HEK293T (cell line): ENCODE measurements around the gene RAB32.

Experiments used
- CTCF ChIA-PET: fragments of 350-600 bp; formaldehyde crosslinking; extraction: SDS; loops from one replicate; lab custom pipeline; 2021; ENCODE audit warnings: antibody characterized with exemption, inconsistent platforms; lab: Yijun Ruan, JAX
- POLR2A ChIA-PET: fragments of 350-600 bp; formaldehyde crosslinking; extraction: SDS; loops from one replicate; lab custom pipeline; 2020; ENCODE audit warnings: antibody characterized with exemption, inconsistent platforms; lab: Yijun Ruan, JAX
- DNase-seq: peaks from one replicate; pipeline ENCODE4 v3.0.0; 2012; ENCODE audit warnings: mixed read lengths; ENCODE audit errors: extremely low spot score
- ARNT ChIP-seq: fragments of 450-650 bp; IDR thresholded peaks from 2 replicates; pipeline ENCODE4 v1.6.1; 2017; ENCODE audit warnings: mild to moderate bottlenecking
- BHLHE40 ChIP-seq: fragments of 450-650 bp; IDR thresholded peaks from 2 replicates; pipeline ENCODE4 v1.6.1; 2016; ENCODE audit warnings: mild to moderate bottlenecking, moderate library complexity, borderline replicate concordance
- CTBP1 ChIP-seq: fragments of 450-650 bp; IDR thresholded peaks from 2 replicates; pipeline ENCODE4 v1.6.1; 2016; ENCODE audit warnings: borderline replicate concordance
- ELF4 ChIP-seq: fragments of 450-650 bp; IDR thresholded peaks from 2 replicates; pipeline ENCODE4 v1.6.1; 2017; ENCODE audit warnings: antibody characterized with exemption
- FOXA1 ChIP-seq: fragments of 450-650 bp; IDR thresholded peaks from 2 replicates; pipeline ENCODE4 v1.6.1; 2016; ENCODE audit warnings: mild to moderate bottlenecking
- FOXK2 ChIP-seq: fragments of 450-650 bp; IDR thresholded peaks from 2 replicates; pipeline ENCODE4 v1.6.1; 2016; ENCODE audit warnings: mild to moderate bottlenecking
- FOXM1 ChIP-seq: fragments of 450-650 bp; IDR thresholded peaks from 2 replicates; pipeline ENCODE4 v1.6.1; 2017; ENCODE audit warnings: mild to moderate bottlenecking, borderline replicate concordance
- HDGF ChIP-seq: fragments of 450-650 bp; IDR thresholded peaks from 2 replicates; pipeline ENCODE4 v1.6.1; 2017; ENCODE audit warnings: antibody characterized with exemption, borderline replicate concordance
- L3MBTL2 ChIP-seq: fragments of 450-650 bp; conservative IDR thresholded peaks from 2 replicates; pipeline ENCODE4 v1.6.1; 2016; ENCODE audit warnings: mild to moderate bottlenecking
- LEF1 ChIP-seq: fragments of 450-650 bp; IDR thresholded peaks from 2 replicates; pipeline ENCODE4 v1.6.1; 2017; ENCODE audit warnings: mild to moderate bottlenecking, borderline replicate concordance
- NFRKB ChIP-seq: fragments of 450-650 bp; IDR thresholded peaks from 2 replicates; pipeline ENCODE4 v1.6.1; 2016; ENCODE audit warnings: mild to moderate bottlenecking, moderate library complexity
- SP1 ChIP-seq: fragments of 450-650 bp; IDR thresholded peaks from 2 replicates; pipeline ENCODE4 v1.6.1; 2017
- SUZ12 ChIP-seq: fragments of 450-650 bp; IDR thresholded peaks from 2 replicates; pipeline ENCODE4 v1.6.1; 2016; ENCODE audit warnings: mild to moderate bottlenecking
- TARDBP ChIP-seq: fragments of 450-650 bp; IDR thresholded peaks from 2 replicates; pipeline ENCODE4 v1.6.1; 2016
- ZNF384 ChIP-seq: fragments of 450-650 bp; IDR thresholded peaks from 2 replicates; pipeline ENCODE4 v1.6.1; 2016
- TF ChIP-seq, protein P1 (sequence below): fragments of 450-650 bp; IDR thresholded peaks from 2 replicates; pipeline ENCODE4 v1.6.1; 2016

RAB32 gene

GRCh38 chr6:146582857-146583256, 39.2 kb downstream of the RAB32 start:
- no peak for TF ChIP-seq FOXM1
- TF ChIP-seq SUZ12: no peak
- no peak for TF ChIP-seq ARNT
- TF ChIP-seq TARDBP: no peak
- TF ChIP-seq FOXA1: no peak
- TF ChIP-seq ZNF384: no peak
- ChIA-PET CTCF (no interaction called here), POLR2A (no interaction called here)
- no peak for DNase-seq

- no peak for DNase-seq
- ChIA-PET POLR2A (no interaction called here), CTCF (no interaction called here)
- TF ChIP-seq ZNF384 (no peak), SP1 (no peak), ARNT (no peak), HDGF (no peak), BHLHE40 (no peak), FOXA1 (no peak), FOXM1 (no peak), TARDBP (no peak), FOXK2 (no peak), NFRKB (no peak), SUZ12 (no peak), ELF4 (no peak), LEF1 (no peak)
Observed at GRCh38 chr6:146583966-146584365, 40.3 kb downstream of the RAB32 start.

DNA sequence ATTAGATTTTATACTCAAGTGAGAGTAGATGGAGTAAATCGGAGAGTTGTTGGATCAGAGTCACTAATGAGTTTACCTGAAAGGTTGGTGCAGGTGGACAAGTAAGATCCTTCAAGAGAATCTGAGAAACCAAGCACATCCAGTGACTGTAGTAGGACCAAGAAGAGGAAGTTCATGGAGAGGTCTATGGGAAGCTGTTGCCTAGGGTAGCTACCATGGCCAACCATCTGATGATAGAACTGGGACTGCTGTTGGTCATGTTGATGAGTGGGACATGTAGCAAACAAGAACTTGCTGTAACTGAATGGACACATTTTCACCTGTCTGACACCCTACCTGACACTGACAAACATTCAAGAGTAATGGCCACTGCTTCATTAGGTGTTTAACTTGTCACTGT, 43.8 kb downstream of the RAB32 start:
- ChIA-PET POLR2A (no interaction called here), CTCF (no interaction called here)
- no peak for DNase-seq
- no peak for TF ChIP-seq CTBP1

DNA sequence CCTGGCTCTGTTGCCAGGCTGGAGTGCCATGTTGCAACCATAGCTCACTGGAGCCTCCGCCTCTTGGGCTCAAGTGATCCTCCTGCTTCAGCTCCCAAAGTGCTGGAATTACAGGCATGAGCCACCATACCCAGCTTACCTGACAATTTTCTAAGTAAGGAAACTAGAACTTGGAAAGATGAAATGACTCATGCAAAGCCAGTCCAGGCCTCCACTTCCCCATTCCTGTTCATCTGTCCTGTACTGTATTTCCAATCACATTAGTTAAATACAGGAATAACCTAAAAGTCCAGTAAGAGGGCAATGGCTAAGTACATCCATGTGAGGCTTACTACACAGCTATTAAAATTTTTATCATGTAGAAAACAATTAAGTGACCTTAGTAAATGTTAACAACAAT, 46.9 kb downstream of the RAB32 start:
- CTCF ChIA-PET: no interaction called here
- POLR2A ChIA-PET: no interaction called here
- DNase-seq: no peak
- TF ChIP-seq L3MBTL2: no peak
- no peak for TF ChIP-seq FOXK2
- TF ChIP-seq LEF1: no peak
- TF ChIP-seq, protein P1, sequence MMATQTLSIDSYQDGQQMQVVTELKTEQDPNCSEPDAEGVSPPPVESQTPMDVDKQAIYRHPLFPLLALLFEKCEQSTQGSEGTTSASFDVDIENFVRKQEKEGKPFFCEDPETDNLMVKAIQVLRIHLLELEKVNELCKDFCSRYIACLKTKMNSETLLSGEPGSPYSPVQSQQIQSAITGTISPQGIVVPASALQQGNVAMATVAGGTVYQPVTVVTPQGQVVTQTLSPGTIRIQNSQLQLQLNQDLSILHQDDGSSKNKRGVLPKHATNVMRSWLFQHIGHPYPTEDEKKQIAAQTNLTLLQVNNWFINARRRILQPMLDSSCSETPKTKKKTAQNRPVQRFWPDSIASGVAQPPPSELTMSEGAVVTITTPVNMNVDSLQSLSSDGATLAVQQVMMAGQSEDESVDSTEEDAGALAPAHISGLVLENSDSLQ: no peak
- TF ChIP-seq HDGF: no peak
- TF ChIP-seq BHLHE40: no peak
- no peak for TF ChIP-seq FOXA1
- no peak for TF ChIP-seq SUZ12
- no peak for TF ChIP-seq TARDBP
- TF ChIP-seq FOXM1: no peak
- no peak for TF ChIP-seq ARNT
- TF ChIP-seq ELF4: no peak
- no peak for TF ChIP-seq SP1
- no peak for TF ChIP-seq NFRKB

- CTCF ChIA-PET: no interaction called here
- POLR2A ChIA-PET: no interaction called here
- no peak for TF ChIP-seq ELF4
- TF ChIP-seq FOXM1: no peak
- TF ChIP-seq NFRKB: no peak
- TF ChIP-seq TARDBP: no peak
- no peak for TF ChIP-seq L3MBTL2
- no peak for TF ChIP-seq FOXA1
- TF ChIP-seq SP1: no peak
- TF ChIP-seq, protein P1: no peak
- TF ChIP-seq HDGF: no peak
- no peak for TF ChIP-seq ZNF384
- TF ChIP-seq FOXK2: no peak
- TF ChIP-seq CTBP1: no peak
- no peak for TF ChIP-seq LEF1
- no peak for TF ChIP-seq ARNT
- no peak for TF ChIP-seq BHLHE40
- no peak for TF ChIP-seq SUZ12
- no peak for DNase-seq
Observed at GRCh38 chr6:146592451-146592850, 48.8 kb downstream of the RAB32 start.

DNA sequence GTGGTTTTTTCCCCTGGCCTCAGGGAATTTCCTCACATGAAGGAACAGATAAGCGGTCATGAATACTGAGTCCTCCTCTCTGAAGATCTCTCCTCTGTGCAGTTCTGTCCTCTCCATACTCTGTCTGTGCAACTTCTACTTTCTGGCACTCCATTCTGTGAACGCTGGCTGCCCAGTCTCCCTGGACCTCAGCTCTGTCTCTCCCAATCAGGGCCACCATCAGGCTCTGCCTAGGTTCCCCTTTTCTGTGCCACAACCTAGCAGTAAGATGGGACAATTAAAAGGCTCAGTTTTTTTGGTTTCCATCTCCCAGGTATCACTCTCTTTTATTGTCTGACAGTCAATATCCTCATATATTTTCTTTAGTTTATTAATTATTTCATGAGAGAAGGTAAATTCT, 50.4 kb downstream of the RAB32 start:
- ChIA-PET CTCF (no interaction called here), POLR2A (no interaction called here)
- no peak for TF ChIP-seq FOXA1
- TF ChIP-seq, protein P1: no peak
- no peak for TF ChIP-seq ZNF384
- no peak for DNase-seq

DNA sequence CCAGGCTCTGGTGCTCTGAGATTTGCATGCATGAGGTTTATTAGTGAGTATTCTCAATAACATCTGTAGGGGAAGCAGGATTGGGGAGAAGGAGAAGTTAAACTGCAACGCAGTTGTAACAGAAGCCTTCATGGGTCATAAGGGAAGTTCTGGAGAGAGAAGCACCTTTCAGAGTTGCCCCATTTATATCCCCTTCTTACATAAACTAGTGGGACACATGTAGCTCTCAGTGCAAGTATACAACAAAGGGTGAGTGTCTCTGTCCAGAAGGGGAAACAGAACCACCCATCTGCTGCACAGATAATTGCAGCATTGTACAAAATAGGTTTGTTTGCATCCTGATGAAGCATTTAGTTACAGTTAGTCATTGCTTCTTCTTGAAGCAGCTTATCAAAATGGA, 50.9 kb downstream of the RAB32 start:
- DNase-seq: no peak
- CTCF ChIA-PET: no interaction called here
- POLR2A ChIA-PET: no interaction called here
- TF ChIP-seq FOXM1: no peak
- TF ChIP-seq BHLHE40: no peak
- no peak for TF ChIP-seq SP1
- no peak for TF ChIP-seq ELF4
- no peak for TF ChIP-seq CTBP1
- TF ChIP-seq LEF1: no peak
- TF ChIP-seq ZNF384: no peak
- no peak for TF ChIP-seq FOXK2
- TF ChIP-seq FOXA1: no peak
- no peak for TF ChIP-seq ARNT
- TF ChIP-seq NFRKB: no peak
- TF ChIP-seq SUZ12: no peak
- TF ChIP-seq L3MBTL2: no peak
